Kidney capillary endothelial cell (primary cell): ENCODE data around the gene ZNRF2.

Experiments
- DNase-seq: peaks from one replicate; pipeline ENCODE4 v3.0.0-alpha.2; 2018; ENCODE audit warnings: low spot score

Gene ZNRF2

GRCh38 chr7:30322271-30323005 lies 38.0 kb downstream of the ZNRF2 start:
- no peak for DNase-seq

GRCh38 chr7:30323006-30323355 lies 38.6 kb downstream of the ZNRF2 start:
- no peak for DNase-seq

DNA sequence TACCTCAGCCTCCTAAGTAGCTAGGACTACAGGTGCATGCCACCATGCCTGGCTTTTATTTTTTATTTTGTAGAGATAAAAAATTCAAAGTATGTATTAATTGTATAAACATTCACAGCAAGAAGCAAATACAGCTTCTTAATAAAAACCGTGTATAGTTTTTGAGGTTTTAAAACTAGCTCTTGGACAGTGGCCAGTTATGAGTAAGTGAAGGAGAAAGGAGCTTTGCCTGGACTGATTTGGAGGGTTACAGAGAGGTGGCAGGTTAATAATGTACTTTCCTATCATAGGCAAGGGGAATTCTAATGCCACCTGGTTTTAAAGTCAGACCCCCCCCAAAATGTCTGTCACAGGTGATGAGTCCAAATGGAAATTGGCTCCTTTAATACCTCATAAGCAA lies 43.4 kb downstream of the ZNRF2 start:
- DNase-seq, result no peak

DNA sequence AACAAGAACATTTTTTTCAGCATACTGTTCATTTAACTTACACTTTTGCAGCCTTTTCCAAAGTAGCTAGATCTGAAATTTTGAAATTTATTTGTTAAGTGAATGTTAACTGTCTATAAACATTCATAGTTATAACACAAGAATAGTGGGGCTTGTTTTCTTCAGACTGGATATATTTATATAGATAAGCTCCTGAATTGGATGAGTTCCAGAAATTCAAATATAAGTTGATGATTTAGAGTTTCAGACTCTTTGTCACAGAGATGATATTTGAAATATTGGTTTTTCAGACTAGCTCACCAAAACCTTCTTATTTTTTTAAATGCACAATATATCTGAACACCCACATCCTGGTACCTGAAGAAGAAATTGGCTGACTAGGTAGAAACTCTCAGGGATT lies 44.0 kb downstream of the ZNRF2 start:
- DNase-seq, result no peak

DNA sequence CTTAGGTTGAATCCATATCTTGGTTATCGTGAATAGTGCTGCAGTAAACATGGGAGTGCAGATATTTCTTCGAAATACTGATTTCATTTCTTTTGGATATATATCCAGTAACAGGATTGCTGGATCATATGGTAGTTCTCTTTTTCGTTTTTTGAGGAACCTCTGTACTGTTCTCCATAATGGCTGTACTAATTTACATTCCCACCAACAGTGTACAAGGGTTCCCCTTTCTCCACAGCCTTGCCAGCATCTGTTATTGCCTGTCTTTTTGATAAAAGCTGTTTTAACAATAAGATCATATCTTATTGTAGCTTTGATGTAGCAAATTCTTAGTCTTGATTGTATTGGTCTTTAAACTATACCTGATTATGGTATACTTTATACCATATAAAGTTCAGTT lies 45.3 kb downstream of the ZNRF2 start:
- no peak for DNase-seq

- no peak for DNase-seq
These were observed 46.0 kb downstream of the ZNRF2 start for GRCh38 chr7:30330134-30331111.

DNA sequence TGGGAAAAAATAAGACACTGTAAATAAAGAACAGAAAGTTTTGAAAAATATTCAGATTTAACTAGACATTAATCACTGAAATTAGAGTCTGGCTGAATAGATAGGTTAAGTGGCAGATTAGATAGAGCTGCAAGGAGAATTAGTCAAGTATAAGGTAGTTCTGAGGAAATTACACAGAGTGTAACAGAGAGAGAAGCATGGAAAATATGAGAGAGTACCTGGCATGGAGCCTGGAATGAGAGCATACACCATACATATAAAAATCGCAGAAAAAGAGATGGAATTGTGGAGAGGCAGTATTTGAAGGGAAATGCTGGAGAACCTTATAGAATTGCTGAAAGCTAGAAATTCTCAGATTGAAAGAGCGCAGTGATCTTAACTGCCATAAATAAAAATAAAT lies 46.9 kb downstream of the ZNRF2 start:
- DNase-seq, result no peak

GRCh38 chr7:30332549-30332948 lies 48.2 kb downstream of the ZNRF2 start:
- no peak for DNase-seq

DNA sequence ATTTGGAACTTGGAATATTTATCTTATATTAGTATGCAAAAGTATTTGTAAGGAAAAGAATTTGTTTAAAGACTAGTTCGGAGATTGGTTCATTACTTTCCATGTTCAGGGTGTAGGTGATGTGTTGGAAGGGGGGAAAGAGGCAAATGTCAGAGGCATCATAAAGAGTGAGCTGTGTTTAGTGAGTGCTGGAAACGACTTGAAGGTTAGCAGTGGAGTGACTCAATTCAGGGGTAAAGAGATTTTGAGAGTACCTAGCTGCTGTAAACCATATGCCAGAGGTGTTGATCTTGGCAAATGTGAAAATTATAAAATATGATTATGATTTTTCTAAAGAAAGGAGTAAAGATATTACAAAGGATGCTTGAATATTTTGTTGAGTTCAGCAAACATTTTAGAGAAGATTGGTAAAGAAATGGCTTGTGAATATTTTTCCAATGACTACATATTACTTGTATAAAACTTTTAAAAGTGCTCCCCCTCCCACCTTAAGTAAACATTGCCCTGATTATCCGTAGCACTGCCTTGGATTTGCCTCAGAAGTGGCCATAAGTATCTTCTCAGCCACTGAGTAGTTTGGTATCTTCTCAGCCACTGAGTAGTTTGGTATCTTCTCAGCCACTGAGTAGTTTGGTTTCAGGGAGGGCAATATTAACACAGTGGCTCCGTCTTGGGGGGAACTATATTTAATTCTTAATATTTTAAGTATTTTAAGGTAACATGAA lies 51.5 kb downstream of the ZNRF2 start:
- no peak for DNase-seq

DNA sequence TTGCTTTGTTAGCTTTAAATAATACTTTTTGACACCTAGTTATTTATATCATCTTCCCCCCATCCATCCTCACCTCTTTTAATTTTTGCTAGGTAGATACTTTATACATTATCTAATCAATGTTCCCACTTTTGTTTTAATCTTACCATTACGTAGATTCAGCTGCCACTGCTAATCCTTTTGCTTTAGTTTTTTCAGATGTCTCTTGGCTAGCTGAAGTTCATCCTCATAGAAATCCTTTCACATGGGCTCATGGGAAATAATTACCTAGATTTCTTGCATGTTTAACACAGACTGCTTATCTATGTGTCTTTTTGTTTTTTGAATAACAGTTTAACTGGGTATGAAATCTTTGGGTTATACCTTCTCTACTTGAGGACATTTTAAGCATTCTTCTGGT lies 60.1 kb downstream of the ZNRF2 start:
- no peak for DNase-seq

DNA sequence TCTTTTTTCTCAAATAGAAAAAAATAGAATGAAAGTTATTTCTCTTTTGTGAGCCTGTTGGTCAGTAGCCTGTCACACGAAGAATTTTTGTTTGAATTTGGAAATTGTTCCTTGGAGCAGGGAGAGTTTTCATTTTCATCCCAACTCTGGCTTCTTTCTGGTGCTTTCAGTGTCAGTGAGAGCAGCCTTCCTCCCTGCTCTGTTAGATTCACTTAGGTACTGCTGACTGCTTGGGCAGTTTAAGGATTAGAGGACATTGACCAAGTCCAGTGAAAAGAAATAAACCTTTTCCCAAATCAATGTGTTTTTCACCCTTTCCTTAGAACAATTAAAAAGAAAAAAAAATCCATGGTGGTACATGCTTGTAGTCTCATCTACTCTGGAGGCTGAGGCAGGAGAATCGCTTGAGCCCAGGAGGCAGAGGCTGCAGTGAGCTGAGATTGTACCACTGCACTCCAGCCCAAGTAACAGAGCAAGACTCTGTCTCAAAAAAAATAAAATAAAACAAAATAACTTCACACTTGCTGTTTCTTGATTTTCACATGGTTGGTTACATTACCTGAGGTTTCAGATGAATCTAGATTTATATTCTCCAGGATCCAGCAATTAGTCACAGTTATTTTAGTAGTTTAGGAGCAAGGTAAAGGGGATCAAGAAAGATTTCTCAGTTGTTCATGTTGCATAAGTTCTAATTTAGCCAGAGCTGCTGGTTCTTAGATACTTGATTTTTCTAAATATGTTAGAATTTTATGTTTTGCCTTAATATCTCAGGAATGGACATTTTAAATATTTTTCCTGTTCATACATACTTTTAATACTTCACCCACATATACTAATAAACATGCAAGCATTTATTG lies 63.1 kb downstream of the ZNRF2 start:
- DNase-seq, result no peak

DNA sequence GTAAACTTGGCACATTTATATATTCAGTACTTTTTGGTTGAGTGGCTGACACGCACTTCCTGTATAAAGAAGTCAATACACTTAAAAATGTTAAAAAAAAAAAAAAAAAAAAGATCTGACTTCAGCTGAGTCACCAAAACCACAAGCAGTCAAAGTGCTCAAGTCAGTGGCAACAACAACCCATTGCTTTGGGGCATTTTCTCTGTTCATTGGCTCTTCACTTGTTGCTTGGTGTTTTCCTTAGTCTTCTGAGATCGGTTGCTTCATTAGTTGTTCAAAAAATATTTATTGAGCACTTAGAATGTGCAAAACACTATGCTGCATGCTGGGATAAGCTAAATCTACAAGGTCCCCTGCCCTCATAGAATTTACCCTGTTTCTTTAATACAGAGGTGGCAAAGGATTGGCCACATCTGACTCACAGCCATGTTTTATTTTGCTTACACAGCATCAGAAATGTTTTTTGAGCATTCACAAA lies 63.7 kb downstream of the ZNRF2 start:
- peak; percentile 56 for DNase-seq

GRCh38 chr7:30349170-30349569 lies 64.8 kb downstream of the ZNRF2 start:
- DNase-seq, result no peak

DNA sequence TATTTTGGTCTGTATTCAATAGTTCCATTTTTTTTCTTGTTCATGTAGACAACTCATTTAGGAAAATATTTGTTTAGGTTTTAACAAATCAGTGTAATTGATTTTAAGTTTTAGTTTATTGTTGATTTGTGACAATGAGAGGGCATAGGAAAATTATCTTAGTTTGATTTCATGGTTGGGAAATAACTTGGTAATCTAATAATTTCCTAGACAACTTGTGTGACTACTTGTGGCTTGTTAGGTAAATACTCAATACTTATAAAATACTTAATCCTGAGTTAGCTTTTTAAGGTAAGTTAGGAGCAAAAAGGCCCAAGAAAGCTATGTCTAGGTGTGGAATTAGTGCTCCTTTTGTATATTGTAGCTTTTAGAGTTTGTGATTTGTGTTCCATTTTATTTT lies 65.4 kb downstream of the ZNRF2 start:
- DNase-seq, result no peak

DNA sequence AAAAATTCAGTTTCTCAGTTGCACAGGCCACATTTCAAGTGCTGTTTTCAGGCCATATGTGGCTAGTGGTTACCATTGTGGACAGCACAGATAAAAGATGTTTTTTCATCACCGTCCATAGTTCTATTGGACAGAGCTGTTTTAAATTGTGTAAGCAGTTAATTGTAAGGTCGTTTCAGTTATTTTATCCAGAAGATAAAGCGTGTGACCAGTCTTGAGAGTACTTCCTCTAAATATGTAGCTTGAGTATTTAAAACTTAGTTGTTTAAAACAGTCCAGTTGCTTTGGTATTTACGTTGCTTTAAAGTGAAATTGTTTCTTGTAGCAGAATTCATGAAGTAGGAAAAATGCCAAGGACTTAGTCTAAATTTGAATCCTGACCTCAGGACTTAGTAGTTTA lies 66.9 kb downstream of the ZNRF2 start:
- DNase-seq, result no peak

DNA sequence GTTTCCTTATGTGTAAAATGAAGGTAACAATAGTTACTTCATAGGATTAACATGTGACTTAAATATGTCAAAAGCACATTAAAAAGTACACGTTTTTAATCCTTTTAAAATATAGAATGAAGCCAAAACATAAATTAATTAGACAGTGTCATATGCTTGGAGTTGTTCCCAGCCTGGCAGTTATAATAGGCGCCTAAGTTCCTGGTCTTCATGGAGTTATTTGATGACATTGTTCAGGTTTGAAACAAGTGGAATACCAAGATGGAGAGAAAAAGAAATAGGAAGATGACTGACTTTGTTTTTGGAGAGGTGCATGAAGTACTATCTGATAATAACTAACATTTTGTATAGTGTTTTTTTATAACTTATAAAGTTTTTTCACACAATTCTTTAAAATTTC lies 67.3 kb downstream of the ZNRF2 start:
- DNase-seq, result no peak

DNA sequence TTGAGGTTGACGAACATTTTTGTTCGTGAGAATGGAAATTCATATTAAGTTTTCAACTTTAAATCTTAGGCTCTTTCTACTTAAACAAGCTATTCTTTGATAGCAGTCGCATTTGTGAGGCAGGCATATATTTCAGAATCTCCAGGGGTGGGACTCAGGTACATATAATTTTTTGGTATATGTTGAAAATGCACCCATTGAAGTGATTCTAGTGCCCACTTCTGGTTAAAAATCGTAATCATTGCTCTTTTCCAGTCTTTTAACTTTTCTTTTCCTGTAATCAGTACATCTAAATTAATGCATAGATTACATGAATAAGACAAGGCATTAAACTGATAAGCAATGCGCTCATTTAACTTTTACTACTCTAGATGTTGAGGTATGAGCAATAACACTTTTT lies 67.8 kb downstream of the ZNRF2 start:
- no peak for DNase-seq

- DNase-seq, result no peak
These were observed 69.1 kb downstream of the ZNRF2 start for GRCh38 chr7:30353532-30353931.

DNA sequence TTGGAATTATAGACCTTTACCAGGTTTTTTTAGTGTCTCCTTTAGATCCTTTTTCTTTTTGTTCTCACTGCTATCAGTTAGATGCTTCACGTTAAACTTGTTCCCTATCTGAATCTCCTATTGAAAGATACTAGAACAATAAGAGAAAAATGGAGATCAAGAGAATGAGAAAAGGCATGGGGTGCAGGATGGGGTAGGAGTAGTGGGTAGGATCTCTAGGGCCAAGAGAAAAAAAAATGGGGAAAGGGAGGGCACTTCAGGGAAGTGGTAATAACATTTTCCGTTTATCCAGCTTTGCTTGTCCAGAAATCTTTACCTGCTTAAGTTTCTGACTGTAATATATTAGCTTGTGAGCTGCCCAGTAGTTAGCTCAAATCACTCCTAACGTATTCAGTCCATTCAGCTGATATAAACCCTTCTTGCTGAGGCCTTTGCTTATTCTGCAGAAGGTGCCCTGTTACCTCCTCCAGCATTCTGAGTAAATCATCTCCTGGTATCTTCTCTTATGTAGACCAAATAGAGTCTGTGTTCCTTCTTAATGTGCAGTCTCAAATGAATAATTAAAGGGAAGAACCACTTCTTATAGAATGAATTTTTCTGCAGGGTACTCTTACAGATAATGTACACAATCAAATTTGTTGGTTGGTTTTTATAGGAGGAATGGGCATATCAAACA lies 69.7 kb downstream of the ZNRF2 start:
- DNase-seq, result no peak

GRCh38 chr7:30354791-30355190 lies 70.4 kb downstream of the ZNRF2 start:
- DNase-seq, result no peak

DNA sequence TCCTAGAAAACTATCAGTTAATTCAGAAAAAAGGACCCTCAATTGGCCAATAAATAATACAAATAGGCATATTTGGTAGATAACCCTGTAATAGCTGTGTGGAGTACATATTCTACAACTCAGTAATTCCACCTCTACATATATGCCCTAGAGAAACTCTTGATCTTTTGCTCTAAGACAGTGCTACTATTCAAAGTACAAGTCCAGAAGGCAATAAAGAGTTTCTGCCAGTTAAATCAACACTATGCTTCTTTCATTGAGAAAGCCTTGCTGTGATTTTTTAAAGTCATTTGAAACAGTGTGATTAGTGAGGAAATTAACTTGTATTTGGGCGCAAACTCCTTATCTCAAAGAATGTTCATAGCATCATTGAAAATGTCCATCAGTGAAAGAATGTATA lies 75.6 kb downstream of the ZNRF2 start:
- DNase-seq, result no peak
